GM13977 (cell line): Measurements from ENCODE around the gene CEP97.

Experiments used
- DNase-seq: peaks from one replicate; pipeline ENCODE4 v3.0.0; 2012; ENCODE audit warnings: low spot score
- in situ Hi-C: fragments of 300-500 bp; cut with MboI; formaldehyde crosslinking; loops from one replicate; pipeline ENCODE4 v1.12.0; 2022; ENCODE audit warnings: low sequenced_read_pairs, low pct_unique_long_range_greater_than_20kb, mixed read lengths, inconsistent platforms; ENCODE audit not compliant: unreplicated experiment
- TF ChIP-seq, protein P1 (sequence below): IDR thresholded peaks from 2 replicates; pipeline ENCODE4 v1.5.1; 2012; ENCODE audit warnings: mild to moderate bottlenecking, control low read depth; ENCODE audit not compliant: insufficient read depth; ENCODE audit errors: extremely low read depth, missing control alignments

Gene CEP97

DNA sequence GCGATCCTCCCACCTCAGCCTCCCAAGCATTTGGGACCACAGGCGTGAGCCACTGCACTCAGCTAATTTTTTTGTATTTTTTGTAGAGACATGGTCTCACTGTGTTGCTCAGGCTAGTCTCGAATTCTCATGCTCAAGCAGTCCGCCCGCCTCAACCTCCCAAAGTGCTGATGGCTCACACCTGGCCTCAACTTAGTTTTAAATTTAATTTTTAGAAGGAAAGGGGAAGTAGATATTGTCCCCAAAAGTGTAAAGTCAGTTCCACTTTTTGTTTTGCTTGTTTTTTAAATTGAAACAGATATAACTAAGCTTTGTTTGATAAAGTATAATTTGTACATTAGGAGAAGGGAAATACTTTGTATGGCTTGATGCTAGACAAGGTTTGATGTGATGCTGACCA, 93.6 kb downstream of the CEP97 start:
- DNase-seq: no peak
- in situ Hi-C loops: no loop called here

DNA sequence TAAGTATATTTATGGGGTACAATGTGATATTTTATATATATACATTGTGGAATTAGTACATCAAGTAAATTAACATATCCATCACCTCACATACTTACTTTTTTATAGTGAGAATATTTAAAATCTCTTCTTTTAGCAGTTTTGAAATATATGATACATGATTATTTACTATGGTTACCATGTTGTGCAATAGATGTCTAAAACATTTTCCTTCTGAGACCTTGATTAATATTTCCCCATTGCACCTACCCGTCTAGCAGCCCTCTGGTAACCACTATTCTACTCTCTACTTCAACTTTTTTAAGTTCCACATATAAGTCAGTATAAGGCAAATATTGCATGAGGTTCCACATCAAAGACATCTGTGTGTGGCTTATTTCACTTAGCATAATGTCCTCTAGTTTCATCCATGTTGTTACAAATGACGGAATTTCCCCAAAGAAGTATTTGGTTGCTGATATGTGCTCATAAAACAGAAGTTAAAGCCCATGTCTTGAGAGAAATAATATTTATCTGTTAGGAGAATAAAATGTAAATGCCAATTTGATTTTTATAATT, 95.3 kb downstream of the CEP97 start:
- TF ChIP-seq, protein P1, sequence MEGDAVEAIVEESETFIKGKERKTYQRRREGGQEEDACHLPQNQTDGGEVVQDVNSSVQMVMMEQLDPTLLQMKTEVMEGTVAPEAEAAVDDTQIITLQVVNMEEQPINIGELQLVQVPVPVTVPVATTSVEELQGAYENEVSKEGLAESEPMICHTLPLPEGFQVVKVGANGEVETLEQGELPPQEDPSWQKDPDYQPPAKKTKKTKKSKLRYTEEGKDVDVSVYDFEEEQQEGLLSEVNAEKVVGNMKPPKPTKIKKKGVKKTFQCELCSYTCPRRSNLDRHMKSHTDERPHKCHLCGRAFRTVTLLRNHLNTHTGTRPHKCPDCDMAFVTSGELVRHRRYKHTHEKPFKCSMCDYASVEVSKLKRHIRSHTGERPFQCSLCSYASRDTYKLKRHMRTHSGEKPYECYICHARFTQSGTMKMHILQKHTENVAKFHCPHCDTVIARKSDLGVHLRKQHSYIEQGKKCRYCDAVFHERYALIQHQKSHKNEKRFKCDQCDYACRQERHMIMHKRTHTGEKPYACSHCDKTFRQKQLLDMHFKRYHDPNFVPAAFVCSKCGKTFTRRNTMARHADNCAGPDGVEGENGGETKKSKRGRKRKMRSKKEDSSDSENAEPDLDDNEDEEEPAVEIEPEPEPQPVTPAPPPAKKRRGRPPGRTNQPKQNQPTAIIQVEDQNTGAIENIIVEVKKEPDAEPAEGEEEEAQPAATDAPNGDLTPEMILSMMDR: no peak
- no peak for DNase-seq
- in situ Hi-C loops: no loop called here

More for the DNA sequence above, 93.6 kb downstream of the CEP97 start:
- TF ChIP-seq, protein P1: no peak
